Measurements from ENCODE around the gene TLX2. TPM values are rescaled to one million over a fixed set of nuclear protein-coding genes. Genes with fewer than 3 reads are reported as not detected.
A peak's percentile ranks its signal among the peaks of the same experiment; 100 is the strongest.
"Not testable (repeated sequence)": the region's sequence is repeated elsewhere in the genome, so short reads cannot be mapped to it uniquely, and the experiment has no call there.

Gene TLX2
- total RNA-seq, 1 experiment from 2014 or later, result 0.46 TPM

DNA sequence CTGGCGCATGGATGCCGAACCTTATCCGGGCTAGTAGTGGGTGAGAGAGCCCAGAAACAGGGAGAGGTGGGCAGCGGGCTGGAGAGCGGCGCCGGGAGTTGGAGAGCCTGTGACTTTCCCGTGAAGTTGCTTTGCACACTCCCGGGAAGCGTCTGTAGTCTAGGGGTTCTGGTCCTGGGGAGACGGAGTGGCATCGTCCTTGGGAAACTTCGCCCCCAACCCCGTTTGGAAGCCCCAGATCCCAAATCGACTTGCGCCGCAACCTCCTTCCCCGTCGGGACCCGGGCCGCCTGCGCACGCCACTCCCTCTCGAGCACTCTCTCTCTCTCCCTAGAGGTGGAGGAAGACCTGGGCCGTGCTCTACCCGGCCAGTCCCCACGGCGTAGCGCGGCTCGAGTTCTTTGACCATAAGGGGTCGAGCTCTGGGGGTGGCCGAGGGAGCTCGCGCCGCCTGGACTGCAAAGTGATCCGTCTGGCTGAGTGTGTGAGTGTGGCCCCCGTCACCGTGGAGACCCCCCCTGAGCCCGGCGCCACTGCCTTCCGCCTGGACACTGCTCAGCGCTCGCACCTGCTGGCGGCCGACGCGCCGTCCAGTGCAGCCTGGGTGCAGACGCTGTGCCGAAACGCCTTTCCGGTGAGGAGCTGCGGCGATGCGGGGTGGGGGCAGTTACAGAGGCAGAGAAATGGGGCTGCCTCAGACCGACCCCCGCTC is 40.7 kb downstream of the TLX2 start:
- peak; percentile 28 for DNase-seq (ENCODE audit: low read depth)

DNA sequence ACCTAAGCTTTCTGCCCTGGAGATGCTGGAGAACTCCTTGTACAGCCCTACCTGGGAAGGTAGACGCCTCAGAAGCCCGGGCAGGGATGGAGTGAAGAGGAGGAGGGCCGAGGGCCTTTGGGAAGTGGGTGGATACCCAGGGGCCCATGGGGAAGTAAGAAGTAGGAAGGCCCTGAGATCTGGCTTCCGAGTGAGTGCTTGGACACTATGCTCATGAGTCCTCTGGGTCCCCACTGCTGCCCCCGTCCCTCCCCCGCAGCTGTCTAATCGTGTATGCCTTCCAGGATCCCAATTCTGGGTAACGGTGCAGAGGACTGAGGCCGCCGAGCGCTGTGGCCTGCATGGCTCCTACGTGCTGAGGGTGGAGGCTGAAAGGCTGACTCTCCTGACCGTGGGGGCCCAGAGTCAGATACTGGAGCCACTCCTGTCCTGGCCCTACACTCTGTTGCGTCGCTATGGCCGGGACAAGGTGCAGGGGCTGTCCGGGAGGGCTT is 41.4 kb downstream of the TLX2 start:
- DNase-seq (ENCODE audit: low read depth), result no peak

DNA sequence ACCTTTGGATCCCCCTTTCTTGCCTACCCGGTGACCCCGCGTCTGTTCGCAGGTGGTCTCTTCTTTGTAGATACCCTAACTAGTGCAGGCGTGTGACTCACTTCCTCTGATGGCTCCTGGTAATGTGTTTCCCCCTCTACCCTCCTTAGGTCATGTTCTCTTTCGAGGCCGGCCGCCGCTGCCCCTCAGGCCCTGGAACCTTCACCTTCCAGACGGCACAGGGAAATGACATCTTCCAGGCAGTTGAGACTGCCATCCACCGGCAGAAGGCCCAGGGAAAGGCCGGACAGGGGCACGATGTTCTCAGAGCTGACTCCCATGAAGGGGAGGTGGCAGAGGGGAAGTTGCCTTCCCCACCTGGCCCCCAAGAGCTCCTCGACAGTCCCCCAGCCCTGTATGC is 41.9 kb downstream of the TLX2 start:
- DNase-seq (ENCODE audit: low read depth), result no peak

DNA sequence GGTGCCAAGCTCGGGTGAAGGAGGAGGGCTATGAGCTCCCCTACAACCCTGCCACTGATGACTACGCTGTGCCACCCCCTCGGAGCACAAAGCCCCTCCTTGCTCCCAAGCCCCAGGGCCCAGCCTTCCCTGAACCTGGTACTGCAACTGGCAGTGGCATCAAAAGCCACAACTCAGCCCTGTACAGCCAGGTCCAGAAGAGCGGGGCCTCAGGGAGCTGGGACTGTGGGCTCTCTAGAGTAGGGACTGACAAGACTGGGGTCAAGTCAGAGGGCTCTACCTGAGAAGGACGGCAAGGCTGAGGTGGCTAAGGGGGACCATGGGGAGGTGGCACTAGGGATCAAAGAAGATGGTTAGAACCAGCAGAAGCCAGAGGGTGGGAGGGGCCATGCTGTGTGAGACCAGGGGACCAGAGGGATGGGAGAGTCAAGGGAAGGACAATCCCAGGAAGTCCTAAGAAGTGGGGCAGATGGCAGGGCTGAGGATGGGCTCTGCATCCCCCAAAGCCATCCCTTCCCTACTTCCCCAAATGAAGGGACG is 42.7 kb downstream of the TLX2 start:
- no peak for DNase-seq (ENCODE audit: low read depth)

DNA sequence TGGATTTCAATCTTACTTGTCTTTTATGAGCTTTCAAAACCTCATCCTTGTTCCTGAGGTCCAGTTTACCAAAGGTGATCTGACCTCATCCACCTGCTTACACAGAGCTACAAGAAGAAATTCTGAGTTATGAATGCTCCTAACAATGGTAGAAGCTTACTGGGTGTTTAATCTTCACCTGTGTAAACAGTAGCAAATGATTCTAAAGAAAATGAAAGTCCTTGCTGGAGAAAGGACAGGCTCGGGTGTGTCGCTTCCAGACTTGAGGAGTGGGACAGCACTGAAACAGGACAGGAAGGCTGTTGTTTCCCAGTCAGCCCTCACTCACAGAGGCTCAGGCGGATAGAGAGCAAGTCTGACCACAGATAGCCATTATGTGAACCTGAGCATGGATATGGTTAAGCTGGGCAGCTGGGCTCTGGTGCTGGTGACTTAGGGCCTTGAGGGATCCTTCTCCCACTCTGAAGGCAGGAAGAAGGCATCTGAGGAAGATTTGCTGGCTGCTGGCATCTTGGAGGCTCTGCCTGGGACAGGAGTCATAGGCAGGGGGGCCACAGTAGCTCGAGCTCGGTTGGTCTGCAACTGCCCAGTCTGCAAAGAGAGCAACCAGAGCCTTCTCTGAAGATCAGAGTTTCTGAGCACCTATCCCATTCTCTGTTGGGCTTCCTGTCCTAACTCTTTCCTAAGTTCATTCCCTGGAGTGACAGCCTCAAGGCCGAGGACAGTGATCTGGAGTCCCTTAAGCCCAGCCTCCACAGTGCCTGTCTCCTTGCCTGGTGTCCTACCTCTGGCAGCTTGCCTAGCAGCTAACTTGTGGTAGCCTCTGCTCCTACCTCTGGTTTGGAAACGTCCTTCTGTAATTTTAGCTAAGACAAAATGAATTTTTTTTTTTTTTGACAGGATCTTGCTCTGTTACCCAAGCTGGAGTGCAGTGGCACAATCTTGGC is 44.3 kb downstream of the TLX2 start:
- DNase-seq (ENCODE audit: low read depth), result no peak

DNA sequence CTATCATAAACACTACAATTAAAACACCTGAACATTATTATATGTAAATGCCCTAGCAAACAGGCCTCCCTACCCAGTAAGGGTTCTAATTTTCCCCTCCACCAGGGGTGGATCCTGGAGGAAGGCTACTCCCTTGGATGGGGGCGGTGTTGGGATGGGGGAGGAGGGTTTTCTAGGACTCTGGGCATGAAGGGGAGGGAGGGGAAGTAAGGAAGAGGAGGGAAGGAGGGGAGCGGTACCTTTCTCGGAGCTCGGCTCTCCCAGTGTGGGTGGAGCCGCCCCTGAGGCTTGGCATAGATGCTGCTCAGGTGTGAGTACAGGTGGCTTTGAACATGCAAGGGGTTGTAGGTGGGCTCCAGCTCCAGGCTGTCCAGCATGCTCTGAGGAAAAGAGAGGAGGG is 45.7 kb downstream of the TLX2 start:
- no peak for DNase-seq (ENCODE audit: low read depth)

DNA sequence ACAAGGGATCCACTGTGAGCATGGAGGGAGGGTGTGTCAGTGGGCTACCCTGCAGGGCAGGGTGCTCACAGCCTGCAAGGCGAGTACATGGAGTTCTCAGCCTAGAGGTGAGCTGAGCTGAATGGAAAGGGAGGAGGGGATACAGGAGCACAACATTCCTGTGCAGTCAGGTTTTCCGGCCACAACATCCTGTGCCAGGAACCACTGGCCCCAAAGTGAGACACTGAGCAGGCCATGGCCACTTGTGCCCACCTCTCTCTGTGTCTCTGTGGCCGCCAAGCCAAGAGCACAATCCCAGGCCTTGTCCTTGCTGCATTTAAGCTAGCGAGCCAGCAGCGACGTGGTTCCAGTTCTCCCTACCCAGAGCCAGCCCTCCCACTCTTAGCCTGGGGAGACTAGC is 46.3 kb downstream of the TLX2 start:
- DNase-seq (ENCODE audit: low read depth), result no peak

DNA sequence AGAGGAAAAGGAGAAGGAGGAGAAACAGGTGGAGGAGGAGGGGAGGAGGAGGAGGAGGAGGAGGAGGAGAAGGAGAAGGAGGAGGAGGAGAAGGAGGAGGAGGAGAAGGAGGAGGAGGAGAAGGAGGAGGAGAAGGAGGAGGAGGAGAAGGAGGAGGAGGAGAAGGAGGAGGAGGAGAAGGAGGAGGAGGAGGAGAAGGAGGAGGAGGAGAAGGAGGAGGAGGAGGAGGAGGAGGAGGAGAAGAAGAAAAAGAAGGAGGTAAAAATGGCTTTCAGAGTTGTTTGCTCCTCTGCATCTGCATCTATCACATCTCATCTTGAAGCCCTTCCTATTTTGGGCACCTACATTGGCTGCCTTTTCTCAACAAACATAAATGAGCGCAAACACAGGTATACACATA is 46.8 kb downstream of the TLX2 start:
- not testable (repeated sequence) for DNase-seq (ENCODE audit: low read depth)

DNA sequence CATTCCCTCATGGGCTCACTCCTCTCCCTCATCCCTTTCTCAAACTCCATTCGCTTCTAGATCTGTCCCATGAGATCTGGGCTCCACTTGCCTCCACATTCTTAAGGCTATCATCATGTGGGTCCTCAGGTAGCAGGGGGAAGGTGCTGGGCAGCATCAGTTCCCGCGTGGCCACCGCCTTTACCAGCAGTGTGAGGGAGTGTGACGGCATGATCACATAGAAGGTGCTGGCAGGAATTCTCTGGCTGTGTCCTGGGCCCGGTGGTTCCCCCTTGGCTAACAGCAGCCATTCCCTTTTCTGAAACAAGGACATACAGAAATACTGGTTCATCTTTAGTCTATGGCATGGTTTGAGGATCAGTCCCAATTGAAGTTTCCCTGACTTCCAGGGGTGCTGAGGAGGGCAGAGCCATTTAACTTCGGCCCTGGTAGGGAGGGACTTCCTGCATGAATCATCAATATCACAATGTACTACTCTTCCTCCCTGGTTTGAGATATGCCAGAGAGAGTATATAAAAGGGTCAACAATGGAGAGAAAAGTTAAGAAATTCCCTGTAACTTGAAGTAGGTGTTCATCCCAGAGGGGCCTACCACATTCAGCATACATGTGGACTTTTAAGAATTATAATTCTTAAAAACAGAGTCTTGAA is 48.0 kb downstream of the TLX2 start:
- no peak for DNase-seq (ENCODE audit: low read depth)

DNA sequence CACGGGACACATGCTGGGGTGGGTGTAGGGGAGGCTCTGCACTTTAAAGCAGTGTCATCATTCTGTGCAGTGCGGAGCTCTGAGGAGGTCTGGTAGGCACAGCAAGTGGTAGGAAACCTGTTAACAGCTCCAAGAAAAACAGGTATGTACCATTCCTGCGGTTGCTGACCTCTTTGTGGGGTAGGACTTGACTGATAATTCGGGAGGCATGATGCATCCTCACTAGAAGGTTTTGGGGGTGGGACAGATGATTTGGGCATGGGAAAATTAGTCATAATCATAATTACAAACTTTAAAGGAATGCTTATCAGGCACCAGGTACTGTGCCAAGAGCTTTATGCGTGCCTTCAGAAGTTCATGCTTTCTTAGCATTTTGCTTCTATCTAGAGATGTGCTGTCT is 50.0 kb downstream of the TLX2 start:
- no peak for DNase-seq (ENCODE audit: low read depth)

DNA sequence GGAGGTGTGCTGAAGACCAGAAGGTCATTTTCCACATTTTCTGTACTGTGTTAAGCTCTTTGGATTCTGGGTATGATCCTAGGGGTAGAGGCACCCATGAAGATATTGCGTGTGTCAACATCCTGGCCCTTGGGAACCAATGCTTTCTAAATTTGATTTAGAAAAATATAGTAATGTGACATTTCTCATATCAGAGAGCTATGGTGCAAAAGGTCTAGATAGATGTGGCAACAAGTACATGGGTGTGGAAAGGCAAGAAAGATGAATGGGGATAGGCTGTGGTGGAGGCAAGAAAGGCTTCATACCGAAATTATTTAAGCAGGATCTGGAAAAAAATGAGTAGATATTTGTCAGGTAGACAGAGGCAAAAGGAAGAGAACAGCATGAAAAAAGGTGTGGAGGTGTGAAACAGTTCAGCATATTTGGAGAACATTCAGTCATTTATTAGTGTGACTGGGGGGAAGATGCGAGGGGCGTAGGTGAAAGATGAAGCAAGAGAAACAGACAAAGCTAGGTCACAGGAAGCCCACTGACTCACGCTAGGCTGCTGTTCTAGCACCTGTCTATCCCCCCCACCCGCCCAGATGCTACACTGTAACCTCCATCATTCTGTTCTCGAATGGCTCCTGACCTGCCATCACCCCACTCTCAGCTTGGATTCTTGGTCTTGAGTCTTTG is 52.0 kb downstream of the TLX2 start:
- DNase-seq (ENCODE audit: low read depth), result no peak

DNA sequence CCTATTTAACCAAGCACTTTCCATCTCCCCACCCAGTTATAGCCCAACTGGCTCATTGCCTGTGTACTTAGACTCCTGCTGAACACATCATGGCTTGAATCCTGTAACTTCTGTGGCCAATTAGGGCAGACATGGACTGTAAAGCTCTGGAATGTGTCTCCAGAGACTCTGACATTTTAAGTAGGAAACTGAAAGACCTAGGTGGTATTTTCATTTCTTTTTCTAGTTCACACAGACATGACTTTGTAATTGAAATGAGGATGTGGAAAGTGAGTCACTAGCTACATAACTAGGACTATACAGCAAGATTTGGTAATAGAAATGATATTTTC is 52.5 kb downstream of the TLX2 start:
- peak; percentile 85 for DNase-seq (ENCODE audit: low read depth)

Other genes with a start within 250 kb of the TLX2 start
- gene SLC4A5, start 171.0 kb upstream of the TLX2 start, total RNA-seq (2014; rRNA removed), result 0.11 TPM in 1 of 2 replicates, not detected in the other
- 117 and 126 TPM in 2 replicates for gene DCTN1, start 134.1 kb upstream of the TLX2 start, total RNA-seq (2014; rRNA removed)
- gene C2orf81, start 92.8 kb upstream of the TLX2 start, total RNA-seq (2014; rRNA removed), result 0.63 and 1.5 TPM in 2 replicates
- 40.0 and 55.8 TPM in 2 replicates for gene WDR54, start 92.7 kb upstream of the TLX2 start, total RNA-seq (2014; rRNA removed)
- gene RTKN, start 72.5 kb upstream of the TLX2 start, total RNA-seq (2014; rRNA removed), result 36.2 and 51.4 TPM in 2 replicates
- 5.6 and 23.2 TPM in 2 replicates for gene INO80B, start 59.4 kb upstream of the TLX2 start, total RNA-seq (2014; rRNA removed)
- gene WBP1, start 56.0 kb upstream of the TLX2 start, total RNA-seq (2014; rRNA removed), result 58.6 and 65.4 TPM in 2 replicates
- gene MOGS, start 49.1 kb upstream of the TLX2 start, total RNA-seq (2014; rRNA removed), result 40.8 and 41.6 TPM in 2 replicates
- gene MRPL53, start 41.8 kb upstream of the TLX2 start, total RNA-seq (2014; rRNA removed), result 23.7 and 26.7 TPM in 2 replicates
- 13.1 and 13.7 TPM in 2 replicates for gene CCDC142, start 31.5 kb upstream of the TLX2 start, total RNA-seq (2014; rRNA removed)
- 22.4 and 24.2 TPM in 2 replicates for gene TTC31, start 31.4 kb upstream of the TLX2 start, total RNA-seq (2014; rRNA removed)
- gene LBX2, start 14.8 kb upstream of the TLX2 start, total RNA-seq (2014; rRNA removed), result 1.2 and 1.6 TPM in 2 replicates
- 29.4 and 29.6 TPM in 2 replicates for gene PCGF1, start 6.8 kb upstream of the TLX2 start, total RNA-seq (2014; rRNA removed)
- not detected in 2 replicates for gene DQX1, start 11.8 kb downstream of the TLX2 start, total RNA-seq (2014; rRNA removed)
- 140 TPM in 2 replicates for gene AUP1, start 15.3 kb downstream of the TLX2 start, total RNA-seq (2014; rRNA removed)
- 40.9 and 43.2 TPM in 2 replicates for gene HTRA2, start 15.5 kb downstream of the TLX2 start, total RNA-seq (2014; rRNA removed)
- 9.9 and 11.7 TPM in 2 replicates for gene LOXL3, start 39.5 kb downstream of the TLX2 start, total RNA-seq (2014; rRNA removed)
- 25.1 and 33.5 TPM in 2 replicates for gene DOK1, start 40.3 kb downstream of the TLX2 start, total RNA-seq (2014; rRNA removed)
- gene M1AP, start 133.9 kb downstream of the TLX2 start, total RNA-seq (2014; rRNA removed), result 0.06 TPM in 1 of 2 replicates, not detected in the other
- 8.8 and 11.3 TPM in 2 replicates for gene SEMA4F, start 139.8 kb downstream of the TLX2 start, total RNA-seq (2014; rRNA removed)

All from LHCN-M2 (cell line).